GM12864 (cell line): ENCODE measurements around the gene HOXA10.
A peak's percentile ranks its signal among the peaks of the same experiment; 100 is the strongest.

Experiments
- DNase-seq: peaks from one replicate; pipeline ENCODE4 v3.0.0-alpha.2; 2011; ENCODE audit warnings: low read depth
- H3K4me3 ChIP-seq: 2 replicates; pipeline ENCODE4 v1.5.1; 2011; ENCODE audit warnings: mild to moderate bottlenecking, low read depth, low read length, control low read depth
- CTCF ChIP-seq: IDR thresholded peaks from 2 replicates; pipeline ENCODE4 v1.5.1; 2011; ENCODE audit warnings: low read depth, mild to moderate bottlenecking, moderate library complexity, low read length, control low read depth, inconsistent platforms; ENCODE audit errors: missing control alignments

HOXA10 gene

GRCh38 chr7:27179503-27180430, 5.6 kb upstream of the HOXA10 start:
- no peak for DNase-seq
- peak; percentile 64 for TF ChIP-seq CTCF
- H3K4me3 ChIP-seq = no peak overlapping the region

- DNase-seq = no peak
- H3K4me3 ChIP-seq = no peak overlapping the region
- no peak for TF ChIP-seq CTCF
Observed at GRCh38 chr7:27179030-27179429, 4.9 kb upstream of the HOXA10 start.

DNA sequence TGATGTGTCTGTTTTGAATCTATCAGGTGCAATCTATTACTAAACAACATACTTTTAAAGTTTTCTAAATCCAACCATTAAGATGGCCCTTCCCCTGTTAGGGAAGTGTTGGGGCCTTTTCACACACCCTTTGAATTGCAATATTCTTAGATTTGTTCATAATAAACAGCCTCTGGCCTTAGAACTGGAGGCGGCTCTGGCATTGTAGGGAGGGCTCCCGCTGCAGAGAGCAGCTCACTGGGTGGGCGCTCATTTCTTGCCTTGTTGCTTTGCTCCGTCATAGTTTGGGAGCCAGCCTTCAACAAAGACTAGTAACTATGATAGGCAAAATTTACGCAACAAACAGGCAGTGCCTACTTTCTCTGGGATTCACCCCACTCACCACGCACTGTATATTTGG, 4.2 kb upstream of the HOXA10 start:
- H3K4me3 ChIP-seq = no peak overlapping the region
- TF ChIP-seq CTCF = no peak
- DNase-seq = no peak

DNA sequence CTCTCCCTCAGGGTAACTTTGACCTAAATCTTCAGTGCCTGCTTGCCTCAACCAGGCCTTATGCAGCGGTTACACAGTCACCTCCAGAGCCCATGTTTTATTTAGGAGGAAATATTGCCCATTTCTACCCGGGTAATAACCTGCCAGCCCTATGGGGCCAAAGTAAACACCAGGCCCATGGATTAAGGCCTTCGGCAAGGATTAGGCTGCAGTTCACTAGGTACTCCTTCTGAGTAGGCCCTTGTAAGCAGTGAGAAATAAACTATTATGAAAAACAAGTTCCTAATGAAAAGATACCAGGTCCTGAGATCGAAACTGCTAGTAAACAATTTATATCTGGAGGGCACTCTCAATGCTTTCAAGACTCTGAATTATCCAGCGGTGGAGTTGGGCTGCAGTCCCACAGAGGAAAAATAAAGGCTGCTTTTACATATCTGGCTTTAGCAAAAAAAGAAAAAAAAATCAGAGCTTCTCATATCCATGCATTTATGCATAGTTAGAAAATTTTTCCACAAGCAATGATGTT, 3.7 kb upstream of the HOXA10 start:
- no peak for DNase-seq

GRCh38 chr7:27176962-27177794, 3.1 kb upstream of the HOXA10 start:
- TF ChIP-seq CTCF = no peak
- DNase-seq = no peak
- no peak overlapping the region for H3K4me3 ChIP-seq

More for the DNA sequence above, 3.7 kb upstream of the HOXA10 start:
- no peak overlapping the region for H3K4me3 ChIP-seq
- no peak for TF ChIP-seq CTCF

DNA sequence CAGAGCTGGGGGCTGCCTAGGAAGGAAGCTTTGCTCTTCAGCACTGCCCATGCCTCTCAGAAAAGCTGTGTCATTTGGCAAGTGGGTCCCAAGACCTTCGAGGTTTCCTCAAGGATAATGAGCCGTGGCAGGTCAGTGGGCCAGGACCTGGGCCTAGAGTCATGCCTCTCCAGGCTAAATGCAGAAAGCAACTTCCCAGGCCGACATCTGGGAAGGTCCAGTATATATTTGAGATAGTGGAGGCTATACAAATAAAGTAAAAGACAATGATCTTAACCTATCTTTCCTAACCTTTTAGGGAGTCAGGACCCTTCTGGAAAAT, 2.4 kb upstream of the HOXA10 start:
- no peak overlapping the region for H3K4me3 ChIP-seq
- DNase-seq = no peak

More for the DNA sequence above, 2.4 kb upstream of the HOXA10 start:
- TF ChIP-seq CTCF = no peak
